H9 (cell line): Measurements from ENCODE around the gene KCNIP1. TPM values are rescaled to one million over a fixed set of nuclear protein-coding genes. Genes with fewer than 3 reads are reported as not detected.

Experiments used
- DNase-seq: peaks from one replicate; pipeline ENCODE4 v3.0.0-alpha.2; 2017
- H2AFZ ChIP-seq: one replicate; pipeline ENCODE4 v1.6.1; 2013; ENCODE audit warnings: mild to moderate bottlenecking, low read length, control low read depth, moderate library complexity
- H2AK5ac ChIP-seq: 2 replicates; pipeline ENCODE4 v1.6.1; 2013; ENCODE audit warnings: low read length, control low read depth, mixed read lengths; ENCODE audit not compliant: insufficient read length
- H2BK120ac ChIP-seq: one replicate; pipeline ENCODE4 v1.6.1; 2013; ENCODE audit warnings: low read depth, mild to moderate bottlenecking, low read length, control low read depth, inconsistent platforms; ENCODE audit not compliant: poor library complexity, severe bottlenecking
- H2BK12ac ChIP-seq: 2 replicates; pipeline ENCODE4 v1.6.1; 2013; ENCODE audit warnings: low read length, control low read depth, mixed read lengths, low read depth; ENCODE audit not compliant: insufficient read length
- H2BK15ac ChIP-seq: 2 replicates; pipeline ENCODE4 v1.6.1; 2013; ENCODE audit warnings: low read depth, low read length, control low read depth
- H2BK20ac ChIP-seq: one replicate; pipeline ENCODE4 v1.6.1; 2013; ENCODE audit warnings: low read depth, mild to moderate bottlenecking, low read length, control low read depth, inconsistent platforms; ENCODE audit not compliant: poor library complexity, severe bottlenecking
- H2BK5ac ChIP-seq: 2 replicates; pipeline ENCODE4 v1.6.1; 2013; ENCODE audit warnings: low read length, control low read depth, mixed read lengths; ENCODE audit not compliant: insufficient read length
- H3K14ac ChIP-seq: 2 replicates; pipeline ENCODE4 v1.6.1; 2013; ENCODE audit warnings: low read length, control low read depth; ENCODE audit not compliant: insufficient read depth
- H3K18ac ChIP-seq: 2 replicates; pipeline ENCODE4 v1.6.1; 2013; ENCODE audit warnings: low read depth, mild to moderate bottlenecking, mixed read lengths, low read length, control low read depth; ENCODE audit not compliant: insufficient read length
- H3K23ac ChIP-seq: 2 replicates; pipeline ENCODE4 v1.6.1; 2013; ENCODE audit warnings: low read length, control low read depth, mixed read lengths, low read depth; ENCODE audit not compliant: insufficient read length
- H3K23me2 ChIP-seq: 2 replicates; pipeline ENCODE4 v1.6.1; 2013; ENCODE audit warnings: low read depth, mild to moderate bottlenecking, mixed read lengths, low read length, control low read depth; ENCODE audit not compliant: insufficient read length, poor library complexity, severe bottlenecking
- H3K27ac ChIP-seq: 2 replicates; pipeline ENCODE4 v1.5.1; 2013; ENCODE audit warnings: low read length, control low read depth, mixed read lengths, low read depth; ENCODE audit not compliant: insufficient read length
- H3K27me3 ChIP-seq: 2 replicates; pipeline ENCODE4 v1.6.1; 2013; ENCODE audit warnings: low read length, control low read depth, inconsistent platforms; ENCODE audit not compliant: insufficient read depth
- H3K4ac ChIP-seq: 2 replicates; pipeline ENCODE4 v1.6.1; 2013; ENCODE audit warnings: low read depth, mild to moderate bottlenecking, control low read depth, inconsistent platforms, low read length, moderate library complexity
- H3K4me1 ChIP-seq: 2 replicates; pipeline ENCODE4 v1.6.1; 2013; ENCODE audit warnings: low read length, control low read depth, inconsistent platforms; ENCODE audit not compliant: insufficient read depth
- H3K4me2 ChIP-seq: 2 replicates; pipeline ENCODE4 v1.6.1; 2013; ENCODE audit warnings: low read length, control low read depth, mixed read lengths; ENCODE audit not compliant: insufficient read length, insufficient read depth
- H3K56ac ChIP-seq: 2 replicates; pipeline ENCODE4 v1.6.1; 2013; ENCODE audit warnings: low read depth, mild to moderate bottlenecking, mixed read lengths, low read length, control low read depth; ENCODE audit not compliant: insufficient read length
- H3K79me1 ChIP-seq: 2 replicates; pipeline ENCODE4 v1.6.1; 2013; ENCODE audit warnings: low read depth, mild to moderate bottlenecking, moderate library complexity, low read length, control low read depth, inconsistent platforms; ENCODE audit not compliant: insufficient read depth, poor library complexity, severe bottlenecking
- H3K79me2 ChIP-seq: 2 replicates; pipeline ENCODE4 v1.6.1; 2013; ENCODE audit warnings: low read length, control low read depth, inconsistent platforms; ENCODE audit not compliant: insufficient read depth
- H3K9ac ChIP-seq: 2 replicates; pipeline ENCODE4 v1.6.1; 2013; ENCODE audit warnings: low read length, control low read depth, mixed read lengths; ENCODE audit not compliant: insufficient read length; ENCODE audit errors: extremely low read depth
- H3K9me3 ChIP-seq: one replicate; pipeline ENCODE4 v1.6.1; 2013; ENCODE audit warnings: low read depth, low read length, inconsistent platforms; ENCODE audit not compliant: control insufficient read depth
- H3T11ph ChIP-seq: one replicate; pipeline ENCODE4 v1.6.1; 2013; ENCODE audit warnings: mild to moderate bottlenecking, low read length, control low read depth, inconsistent platforms
- H4K20me1 ChIP-seq: one replicate; pipeline ENCODE4 v1.6.1; 2013; ENCODE audit not compliant: control insufficient read depth, insufficient read length, insufficient read depth
- H4K5ac ChIP-seq: 2 replicates; pipeline ENCODE4 v1.6.1; 2013; ENCODE audit warnings: low read depth, mild to moderate bottlenecking, mixed read lengths, low read length, control low read depth; ENCODE audit not compliant: insufficient read length
- H4K8ac ChIP-seq: replicated peaks from 2 replicates; pipeline ENCODE4 v1.6.1; 2013; ENCODE audit warnings: low read length, control low read depth, mixed read lengths, low read depth; ENCODE audit not compliant: insufficient read length
- H4K91ac ChIP-seq: 2 replicates; pipeline ENCODE4 v1.6.1; 2013; ENCODE audit warnings: low read depth, mild to moderate bottlenecking, moderate library complexity, mixed read lengths, low read length, control low read depth; ENCODE audit not compliant: insufficient read length
- H3K27ac Mint-ChIP-seq, 3 experiments: 2 replicates in 2 of 3; 3 replicates in 1 of 3; pipeline ENCODE4 v1.8.0; 2020 to 2021; ENCODE audit warnings: mixed read lengths in 3 of 3, mild to moderate bottlenecking in 1 of 3, moderate library complexity in 1 of 3
- H3K27me3 Mint-ChIP-seq: 2 replicates; pipeline ENCODE4 v1.8.0; 2021; ENCODE audit warnings: low read depth, mild to moderate bottlenecking, moderate library complexity, mixed read lengths
- H3K36me3 Mint-ChIP-seq, 3 experiments: 2 replicates in 2 of 3; 3 replicates in 1 of 3; pipeline ENCODE4 v1.8.0; 2020 to 2021; ENCODE audit warnings: low read depth in 3 of 3, mixed read lengths in 3 of 3; ENCODE audit not compliant: insufficient read depth in 1 of 3
- H3K4me1 Mint-ChIP-seq, 2 experiments: 2 replicates each; pipeline ENCODE4 v1.8.0; 2020; ENCODE audit warnings: mixed read lengths in 2 of 2
- H3K4me3 Mint-ChIP-seq, 2 experiments: 2 replicates in 1 of 2; 3 replicates in 1 of 2; pipeline ENCODE4 v1.8.0; 2020 to 2021; ENCODE audit warnings: mild to moderate bottlenecking in 2 of 2, mixed read lengths in 2 of 2, moderate library complexity in 1 of 2
- H3K9me3 Mint-ChIP-seq, 2 experiments: 2 replicates in 1 of 2; 3 replicates in 1 of 2; pipeline ENCODE4 v1.8.0; 2020; ENCODE audit warnings: mild to moderate bottlenecking in 2 of 2, mixed read lengths in 2 of 2, moderate library complexity in 1 of 2
- CTCF ChIP-seq: fragments of 200-600 bp; sonication (generic); conservative IDR thresholded peaks from 3 replicates; pipeline ENCODE4 v1.8.0; 2021; ENCODE audit warnings: antibody characterized with exemption, mild to moderate bottlenecking
- WGBS: extraction: QIAGEN DNeasy Blood & Tissue Kit; methylation state at CpG from one replicate; pipeline ENCODE4 v1.1.7; 2013; ENCODE audit warnings: missing lambda C conversion rate, low lambda C conversion rate, mixed read lengths; ENCODE audit not compliant: insufficient read length; ENCODE audit errors: extremely low coverage; 5-methylcytosine and 5-hydroxymethylcytosine counted together
- total RNA-seq: library from RNA; stranded (reverse); gene quantifications from 2 replicates; pipeline ENCODE4 v1.2.1, GENCODE V29; 2021

KCNIP1 gene
- total RNA-seq, 1 experiment from 2014 or later = 0.63 TPM

- Histone ChIP-seq H3K79me1 (no peaks in the 10 kb centered on the region), H2BK12ac (no peak overlapping the region), H2AK5ac (no peak overlapping the region), H3K79me2 (no peaks in the 10 kb centered on the region), H3K9me3 (no peaks in the 10 kb centered on the region), H2BK5ac (no peak overlapping the region), H3K9ac (no peak overlapping the region), H4K8ac (peak overlapping the region; percentile 11), H4K5ac (no peak overlapping the region), H3K56ac (no peak overlapping the region), H2BK120ac (no peak overlapping the region), H3K4ac (no peak overlapping the region), H3K27me3 (no peaks in the 10 kb centered on the region), H3K23ac (no peak overlapping the region), H2BK15ac (no peak overlapping the region), H2BK20ac (no peak overlapping the region), H3T11ph (no peak overlapping the region), H4K91ac (no peak overlapping the region), H3K4me1 (no peaks in the 10 kb centered on the region; the same call in 1 of the 2 replicates), H2AFZ (no peak overlapping the region), H3K14ac (no peak overlapping the region), H3K23me2 (no peaks in the 10 kb centered on the region), H3K18ac (no peak overlapping the region), H4K20me1 (no peaks in the 10 kb centered on the region), H3K27ac (no peak overlapping the region), H3K4me2 (no peak overlapping the region)
- no peak for DNase-seq
- peaks cover 5 to 6% of the 10 kb centered on the region in 2 experiments for H3K4me1 Mint-ChIP-seq
- no peak overlapping the region for H3K27ac Mint-ChIP-seq
- no peak for TF ChIP-seq CTCF
- peaks cover 9% of the 10 kb centered on the region for H3K27me3 Mint-ChIP-seq
- H3K36me3 Mint-ChIP-seq = no peaks in the 10 kb centered on the region
- H3K9me3 Mint-ChIP-seq = no peaks in the 10 kb centered on the region
- H3K4me3 Mint-ChIP-seq = no peak overlapping the region
- WGBS = no CpG with 5 or more reads among the region's 2 CpGs
Observed at GRCh38 chr5:170517411-170517810, 13.6 kb downstream of the KCNIP1 start.
